IPS-18c (cell line): Measurements from ENCODE around the gene MYO1A.
A peak's percentile ranks its signal among the peaks of the same experiment; 100 is the strongest.

ENCODE experiments used
- H3K4me3 ChIP-seq: 2 replicates; pipeline ENCODE4 v1.7.0; 2013; ENCODE audit warnings: low read depth, mild to moderate bottlenecking, low read length, moderate library complexity; ENCODE audit not compliant: insufficient read depth
- H3K9me3 ChIP-seq: one replicate; pipeline ENCODE4 v1.6.1; 2013; ENCODE audit warnings: mild to moderate bottlenecking, low read length, moderate library complexity; ENCODE audit not compliant: control insufficient read depth, insufficient read depth

The MYO1A gene

DNA sequence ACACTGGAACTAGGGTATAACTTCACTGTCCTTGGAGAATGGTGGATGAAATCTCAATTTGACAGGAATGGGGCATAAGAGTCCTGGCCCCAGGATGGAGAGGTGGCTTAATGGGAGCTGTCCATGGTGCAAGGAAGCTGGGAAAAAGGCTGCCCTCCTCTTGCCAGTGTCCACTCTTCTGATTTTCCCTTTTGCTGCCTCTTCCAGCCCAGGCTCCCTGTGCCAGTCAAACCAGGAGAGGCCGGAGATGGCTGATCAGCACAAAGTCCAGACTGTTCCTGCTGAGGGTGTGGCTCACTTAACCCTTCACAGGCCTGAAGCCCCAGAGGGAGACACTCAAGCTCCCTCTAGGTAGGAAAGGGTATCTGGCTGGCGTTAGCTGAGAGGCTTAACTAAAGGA lies at the start of gene MYO1A:
TSS of gene MYO1A (minus strand) at position 240 of the 400 bp plus-strand sequence. CDS start 1,806 bp downstream, outside the sequence.
- H3K4me3 ChIP-seq = no peak within 1 kb of the TSS
- no peaks in the 10 kb centered on the region for H3K9me3 ChIP-seq

- H3K9me3 ChIP-seq = no peaks in the 10 kb centered on the region
- no peak overlapping the region for H3K4me3 ChIP-seq
Measured at GRCh38 chr12:57099047-57099714, 49.3 kb upstream of the MYO1A start.

GRCh38 chr12:57098546-57098945 lies 48.6 kb upstream of the MYO1A start:
- H3K9me3 ChIP-seq = no peaks in the 10 kb centered on the region
- no peak overlapping the region for H3K4me3 ChIP-seq

DNA sequence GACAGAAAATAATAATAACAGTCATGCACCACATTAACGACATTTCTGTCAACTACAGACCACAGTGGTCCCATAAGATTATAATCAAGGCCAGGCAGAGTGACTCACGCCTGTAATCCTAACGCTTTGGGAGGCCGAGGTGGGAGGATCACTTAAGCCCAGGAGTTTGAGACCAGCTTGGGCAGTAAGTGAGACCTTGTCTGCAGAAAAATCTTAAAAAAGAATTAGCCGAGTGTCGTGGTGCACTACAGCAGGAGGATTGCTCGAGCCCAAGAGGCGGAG lies 47.6 kb upstream of the MYO1A start:
- H3K9me3 ChIP-seq = no peaks in the 10 kb centered on the region
- no peak overlapping the region for H3K4me3 ChIP-seq

- no peaks in the 10 kb centered on the region for H3K9me3 ChIP-seq
- H3K4me3 ChIP-seq = no peak overlapping the region
Measured at GRCh38 chr12:57096748-57097553, 47.0 kb upstream of the MYO1A start.

DNA sequence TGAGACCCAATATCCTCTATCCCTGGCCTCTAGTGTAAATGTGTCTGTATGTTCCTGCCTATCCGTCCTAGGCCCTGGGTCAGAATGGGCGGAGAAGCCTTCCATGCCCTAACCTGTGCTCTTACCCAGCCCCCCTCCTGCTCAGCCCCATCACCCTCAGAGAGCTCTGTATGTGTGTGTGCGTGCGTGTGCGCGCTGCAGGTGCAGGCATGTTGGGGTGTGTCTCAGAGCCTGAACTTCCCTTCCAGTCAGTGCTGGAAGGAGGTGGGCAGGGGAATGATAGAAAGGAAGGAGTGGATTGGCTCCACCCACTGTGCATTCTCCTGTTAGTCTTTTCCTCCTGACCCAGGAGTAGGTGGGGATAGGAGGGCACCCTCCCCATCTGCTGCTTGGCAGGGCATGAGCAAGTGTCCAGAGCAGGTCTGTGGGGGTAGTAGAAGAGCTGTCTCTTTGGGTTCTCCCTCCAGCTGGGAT lies 46.2 kb upstream of the MYO1A start:
- Histone ChIP-seq H3K9me3 (no peaks in the 10 kb centered on the region), H3K4me3 (no peak overlapping the region)

DNA sequence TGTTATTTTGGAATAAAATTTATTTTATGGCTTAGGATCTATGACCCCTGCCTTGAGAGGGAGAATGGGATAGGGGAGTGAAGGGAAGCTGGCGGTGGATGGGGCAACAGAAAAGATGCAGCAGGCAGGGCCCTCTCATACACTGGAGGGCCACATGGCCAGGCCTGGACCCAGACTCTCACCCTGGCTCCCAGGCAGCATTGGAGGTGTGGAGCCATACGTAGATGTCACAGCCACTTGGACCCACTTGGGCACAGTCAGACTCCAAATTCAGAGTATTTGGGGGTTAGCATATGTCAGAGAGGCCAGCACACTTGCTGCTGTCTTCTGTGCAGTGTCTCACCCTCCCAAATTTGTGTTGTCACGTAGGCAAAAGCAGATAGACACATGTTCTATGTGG lies 45.5 kb upstream of the MYO1A start:
- no peak overlapping the region for H3K4me3 ChIP-seq
- no peaks in the 10 kb centered on the region for H3K9me3 ChIP-seq

- H3K4me3 ChIP-seq = no peak overlapping the region
- no peaks in the 10 kb centered on the region for H3K9me3 ChIP-seq
Measured at GRCh38 chr12:57094208-57095160, 44.6 kb upstream of the MYO1A start.

DNA sequence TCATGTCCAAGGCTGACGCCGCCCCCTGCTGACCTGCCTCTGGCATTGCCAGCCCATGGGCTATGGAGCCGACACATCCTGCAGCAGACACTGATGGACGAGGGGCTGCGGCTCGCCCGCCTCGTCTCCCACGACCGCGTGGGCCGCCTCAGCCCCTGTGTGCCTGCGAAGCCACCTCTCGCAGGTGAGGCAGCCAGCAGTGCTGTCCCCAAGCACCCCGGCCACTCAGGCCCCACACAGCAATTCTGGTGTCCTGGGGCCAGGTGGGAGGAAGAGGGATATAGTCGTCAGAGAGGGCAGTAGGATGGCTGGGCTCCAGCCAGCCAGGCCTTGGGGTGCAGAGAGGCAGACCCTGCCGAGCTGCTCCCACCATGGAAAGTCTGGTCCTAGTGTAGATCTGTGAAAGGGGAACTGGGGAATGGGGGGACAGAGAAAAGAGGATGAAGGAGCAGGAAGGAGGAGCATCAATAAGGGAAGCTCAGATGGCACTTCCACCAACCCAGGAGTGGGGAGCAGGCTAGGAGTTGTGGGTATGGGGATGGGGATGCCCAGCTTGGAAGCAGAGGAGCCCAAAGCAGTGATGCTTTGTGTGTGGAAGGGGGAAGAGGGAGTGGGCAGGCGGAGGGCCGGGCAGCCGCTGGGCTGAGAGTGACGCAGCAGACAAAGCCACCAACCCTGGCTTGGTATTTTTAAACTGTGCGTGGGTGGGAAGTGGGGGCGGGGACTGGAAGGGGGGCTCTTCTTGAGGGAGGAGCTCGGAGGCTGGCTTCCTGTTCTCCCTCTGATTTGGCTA lies 43.7 kb upstream of the MYO1A start:
- Histone ChIP-seq H3K4me3 (no peak overlapping the region), H3K9me3 (no peaks in the 10 kb centered on the region)

GRCh38 chr12:57092876-57093414 lies 43.0 kb upstream of the MYO1A start:
- H3K9me3 ChIP-seq = no peaks in the 10 kb centered on the region
- peak overlapping the region; percentile 12; the same call in 1 of the 2 replicates for H3K4me3 ChIP-seq

GRCh38 chr12:57092529-57092862 lies 42.6 kb upstream of the MYO1A start:
- peak overlapping the region; percentile 12; the same call in 1 of the 2 replicates for H3K4me3 ChIP-seq
- H3K9me3 ChIP-seq = no peaks in the 10 kb centered on the region

DNA sequence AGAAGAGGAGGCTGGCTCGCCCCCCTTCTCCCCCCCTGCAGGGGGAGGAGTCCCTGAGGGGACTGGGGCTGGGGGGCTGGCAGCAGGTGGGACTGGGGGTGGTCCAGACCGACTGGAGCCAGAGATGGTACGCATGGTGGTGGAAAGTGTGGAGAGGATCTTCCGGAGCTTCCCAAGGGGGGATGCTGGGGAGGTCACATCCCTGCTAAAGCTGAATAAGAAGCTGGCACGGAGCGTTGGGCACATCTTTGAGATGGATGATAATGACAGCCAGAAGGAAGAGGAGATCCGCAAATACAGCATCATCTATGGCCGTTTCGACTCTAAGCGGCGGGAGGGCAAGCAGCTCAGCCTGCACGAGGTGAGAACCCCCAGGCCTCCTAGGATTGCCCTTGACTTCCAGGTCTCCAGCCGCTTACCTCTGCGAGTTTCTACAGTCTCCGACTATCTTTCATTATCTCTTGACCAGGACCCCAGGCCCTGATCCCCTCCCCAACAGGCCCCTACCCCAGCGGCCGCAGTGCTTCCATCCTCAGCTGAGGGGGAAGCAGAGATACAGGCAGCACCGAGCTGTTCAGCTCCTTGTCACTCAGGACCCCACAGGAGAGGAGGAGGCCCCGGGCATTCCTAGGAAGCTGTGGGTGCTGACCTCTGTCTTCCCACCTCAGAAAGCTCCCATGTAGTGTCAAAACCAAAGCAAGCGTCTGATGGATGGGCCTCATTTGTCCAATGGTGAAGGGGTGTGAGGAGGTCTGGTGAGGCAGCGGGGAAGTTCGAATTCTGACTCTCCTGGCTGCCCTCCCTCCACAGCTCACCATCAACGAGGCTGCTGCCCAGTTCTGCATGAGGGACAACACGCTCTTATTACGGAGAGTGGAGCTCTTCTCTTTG lies 42.0 kb upstream of the MYO1A start:
- Histone ChIP-seq H3K9me3 (no peaks in the 10 kb centered on the region), H3K4me3 (no peak overlapping the region)

DNA sequence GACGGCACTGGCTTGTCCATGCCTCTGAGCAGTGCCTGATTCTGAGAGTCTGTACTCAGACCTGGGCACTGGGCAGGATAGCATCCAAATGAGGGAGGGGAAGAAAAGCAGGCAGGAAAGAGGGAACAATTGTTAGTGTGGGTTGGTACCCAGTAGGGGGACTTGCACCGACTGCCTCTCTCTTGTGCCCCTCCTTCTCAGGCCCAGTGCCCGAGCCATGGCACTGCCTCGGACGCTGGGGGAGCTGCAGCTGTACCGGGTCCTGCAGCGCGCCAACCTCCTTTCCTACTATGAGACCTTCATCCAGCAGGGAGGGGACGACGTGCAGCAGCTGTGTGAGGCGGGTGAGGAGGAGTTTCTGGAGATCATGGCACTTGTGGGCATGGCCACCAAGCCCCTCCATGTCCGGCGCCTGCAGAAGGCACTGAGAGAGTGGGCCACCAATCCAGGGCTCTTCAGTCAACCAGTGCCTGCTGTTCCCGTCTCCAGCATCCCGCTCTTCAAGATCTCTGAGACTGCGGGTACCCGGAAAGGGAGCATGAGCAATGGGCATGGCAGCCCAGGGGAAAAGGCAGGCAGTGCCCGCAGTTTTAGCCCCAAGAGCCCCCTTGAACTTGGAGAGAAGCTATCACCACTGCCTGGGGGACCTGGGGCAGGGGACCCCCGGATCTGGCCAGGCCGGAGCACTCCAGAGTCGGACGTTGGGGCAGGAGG lies 41.2 kb upstream of the MYO1A start:
- H3K9me3 ChIP-seq = no peaks in the 10 kb centered on the region
- no peak overlapping the region for H3K4me3 ChIP-seq

GRCh38 chr12:57090490-57090889 lies 40.6 kb upstream of the MYO1A start:
- H3K9me3 ChIP-seq = no peaks in the 10 kb centered on the region
- H3K4me3 ChIP-seq = peak overlapping the region; percentile 30; the same call in 1 of the 2 replicates
